NT2/D1 (cell line): Measurements from ENCODE around the gene PACSIN2.

ENCODE experiments used
- SUZ12 ChIP-seq: IDR thresholded peaks from 2 replicates; pipeline ENCODE4 v1.6.1; 2011; ENCODE audit not compliant: insufficient read length, insufficient read depth; ENCODE audit errors: extremely low read depth
- YY1 ChIP-seq: IDR thresholded peaks from 2 replicates; pipeline ENCODE4 v1.6.1; 2011; ENCODE audit not compliant: insufficient read length, insufficient read depth
- ZNF274 ChIP-seq: IDR thresholded peaks from 2 replicates; pipeline ENCODE4 v1.6.1; 2011; ENCODE audit warnings: mild to moderate bottlenecking, low read depth, low read length

GRCh38 chr22:42855721-42856120 lies 159.2 kb downstream of the PACSIN2 start:
- TF ChIP-seq SUZ12, result no peak
- TF ChIP-seq ZNF274, result no peak
- TF ChIP-seq YY1, result no peak
